HG03066 (cell line): ENCODE data around the gene C6orf15.
A peak's percentile ranks its signal among the peaks of the same experiment; 100 is the strongest.

ENCODE experiments used
- ATAC-seq: cut with Tn5 transposase; IDR thresholded peaks from one replicate; pipeline ENCODE4 v1.9.1; 2021; ENCODE audit warnings: low read depth; ENCODE audit not compliant: unreplicated experiment

Gene C6orf15

DNA sequence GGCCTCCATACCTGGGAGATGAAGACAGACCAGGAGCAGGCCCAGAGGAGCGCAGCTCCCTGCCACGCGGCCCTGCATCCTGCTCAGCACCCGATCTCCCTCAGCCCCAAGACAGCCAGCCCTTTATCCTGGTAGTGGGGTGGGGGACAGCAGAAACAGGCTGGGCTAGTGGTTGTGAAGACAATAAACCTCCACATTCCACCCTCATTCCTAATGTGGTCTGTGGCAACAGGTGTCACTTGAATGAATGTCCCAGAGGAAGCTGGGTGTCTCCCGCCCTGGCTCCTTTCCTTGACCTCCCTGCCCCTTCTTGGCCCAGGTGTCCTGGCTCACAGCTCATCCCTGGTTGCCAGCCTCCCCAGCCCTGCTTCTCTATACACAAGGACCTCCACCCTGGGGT is at the start of gene C6orf15:
TSS of gene C6orf15 (minus strand) at position 98 of the 400 bp plus-strand sequence. CDS start at position 78, 20 bp downstream.
- no peak for ATAC-seq

DNA sequence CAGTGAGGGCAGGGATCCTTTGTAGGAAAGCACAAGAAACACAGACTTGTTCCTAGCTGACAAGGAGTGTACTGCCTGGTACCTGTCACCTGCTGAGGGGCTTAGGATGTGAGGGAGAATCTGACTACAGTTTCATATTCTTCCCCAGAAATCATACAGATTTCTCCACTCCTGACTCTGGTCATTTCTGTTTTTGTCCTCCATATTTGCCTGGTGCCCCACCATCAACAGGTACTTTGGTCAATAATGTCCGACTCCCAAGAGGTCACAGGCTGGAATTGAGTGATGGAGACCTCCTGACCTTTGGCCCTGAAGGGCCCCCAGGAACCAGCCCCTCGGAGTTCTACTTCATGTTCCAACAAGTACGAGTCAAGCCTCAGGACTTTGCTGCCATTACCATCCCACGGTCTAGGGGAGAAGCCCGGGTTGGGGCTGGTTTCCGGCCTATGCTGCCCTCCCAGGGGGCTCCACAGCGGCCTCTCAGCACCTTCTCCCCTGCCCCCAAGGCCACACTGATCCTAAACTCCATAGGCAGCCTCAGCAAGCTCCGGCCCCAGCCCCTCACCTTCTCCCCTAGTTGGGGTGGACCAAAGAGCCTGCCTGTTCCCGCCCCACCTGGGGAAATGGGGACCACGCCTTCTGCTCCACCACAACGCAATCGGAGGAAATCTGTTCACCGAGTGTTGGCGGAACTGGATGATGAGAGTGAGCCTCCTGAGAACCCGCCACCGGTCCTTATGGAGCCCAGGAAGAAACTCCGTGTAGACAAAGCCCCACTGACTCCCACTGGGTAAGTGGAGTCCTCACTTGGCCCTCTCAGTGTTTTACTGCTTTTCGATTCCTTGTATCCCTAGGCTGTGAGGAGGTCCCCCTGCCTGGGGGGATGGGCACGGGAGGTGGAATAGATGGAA is 49.1 kb upstream of the C6orf15 start:
- ATAC-seq: no peak

DNA sequence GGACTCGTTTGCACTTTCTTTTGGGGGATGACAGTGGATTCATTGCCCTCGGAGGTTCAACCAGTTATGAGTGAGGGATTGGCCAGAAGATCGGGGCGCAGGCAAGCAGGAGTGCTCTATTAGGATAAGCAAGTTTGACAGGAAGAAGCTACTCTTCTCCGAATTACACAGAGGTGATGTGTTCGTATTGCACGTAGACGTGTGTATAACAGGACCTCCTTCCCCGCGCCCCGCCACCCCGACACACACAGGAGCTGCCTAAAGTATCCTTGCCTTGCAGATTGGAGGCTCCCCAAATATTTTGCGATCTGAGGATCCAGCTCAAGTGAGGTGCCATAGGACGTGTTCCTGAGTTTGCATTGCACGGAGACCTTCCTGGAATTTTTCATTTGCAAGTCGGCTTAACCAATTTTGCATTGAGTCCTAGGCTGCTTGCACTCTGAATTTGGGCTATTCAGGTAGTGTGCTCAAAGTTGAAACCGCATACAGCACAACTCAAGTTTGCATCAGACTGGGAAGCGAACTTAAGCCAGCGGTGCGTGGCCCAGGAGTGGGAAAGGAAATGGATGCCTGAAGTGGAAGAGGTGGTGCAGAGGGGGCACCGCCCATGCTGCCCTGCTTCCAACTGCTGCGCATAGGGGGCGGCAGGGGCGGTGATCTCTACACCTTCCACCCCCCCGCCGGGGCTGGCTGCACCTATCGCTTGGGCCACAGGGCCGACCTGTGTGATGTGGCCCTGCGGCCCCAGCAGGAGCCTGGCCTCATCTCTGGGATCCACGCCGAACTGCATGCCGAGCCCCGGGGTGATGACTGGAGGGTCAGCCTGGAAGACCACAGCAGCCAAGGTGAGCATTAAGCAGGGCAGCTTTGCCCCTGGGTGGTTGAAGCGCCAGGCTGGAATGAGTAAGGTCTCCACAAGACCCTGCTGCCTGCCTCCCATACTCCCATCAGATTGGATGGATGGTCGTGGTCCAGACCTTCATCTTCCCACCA is 46.8 kb upstream of the C6orf15 start:
- ATAC-seq: no peak

DNA sequence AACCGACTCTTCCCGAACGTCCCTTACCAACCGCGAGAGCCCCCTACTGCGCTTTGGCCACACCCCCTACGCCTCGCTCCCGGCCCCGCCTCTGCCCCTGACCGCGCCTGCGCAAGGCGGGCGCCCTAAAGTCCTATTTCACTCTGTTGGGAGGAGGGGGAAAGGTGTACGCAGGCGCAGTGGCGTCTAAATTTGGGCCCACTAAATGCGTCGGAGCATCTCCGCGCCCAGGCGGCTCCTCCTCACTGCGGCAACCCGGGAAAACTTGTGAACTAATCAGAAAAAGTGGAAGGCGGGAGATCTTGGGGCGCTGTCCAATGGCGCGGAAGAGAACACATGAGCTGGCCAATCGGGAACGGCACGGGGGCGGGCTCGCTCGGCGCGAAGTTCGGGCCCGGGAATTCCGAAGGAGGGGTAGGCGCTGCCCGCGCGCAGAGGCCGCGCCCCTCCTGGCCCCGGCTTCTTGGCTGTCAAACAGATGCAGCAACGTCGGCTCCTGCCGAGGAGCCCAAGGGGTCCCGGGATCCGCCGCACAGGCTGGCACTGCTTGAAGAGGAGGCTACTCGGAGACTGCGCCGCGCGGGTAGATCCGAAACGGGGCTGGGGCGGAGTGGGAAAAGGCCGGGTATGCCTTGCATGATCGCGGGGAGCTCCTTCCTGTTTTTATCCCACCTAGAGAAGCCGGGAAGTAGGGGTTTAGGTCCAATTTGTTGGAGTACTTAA is 45.9 kb upstream of the C6orf15 start, which contains the start of gene TCF19:
TSS of gene TCF19 (plus strand) at position 450 of the 723 bp plus-strand sequence. CDS start 881 bp downstream, outside the sequence.
- ATAC-seq: peak; percentile 91

DNA sequence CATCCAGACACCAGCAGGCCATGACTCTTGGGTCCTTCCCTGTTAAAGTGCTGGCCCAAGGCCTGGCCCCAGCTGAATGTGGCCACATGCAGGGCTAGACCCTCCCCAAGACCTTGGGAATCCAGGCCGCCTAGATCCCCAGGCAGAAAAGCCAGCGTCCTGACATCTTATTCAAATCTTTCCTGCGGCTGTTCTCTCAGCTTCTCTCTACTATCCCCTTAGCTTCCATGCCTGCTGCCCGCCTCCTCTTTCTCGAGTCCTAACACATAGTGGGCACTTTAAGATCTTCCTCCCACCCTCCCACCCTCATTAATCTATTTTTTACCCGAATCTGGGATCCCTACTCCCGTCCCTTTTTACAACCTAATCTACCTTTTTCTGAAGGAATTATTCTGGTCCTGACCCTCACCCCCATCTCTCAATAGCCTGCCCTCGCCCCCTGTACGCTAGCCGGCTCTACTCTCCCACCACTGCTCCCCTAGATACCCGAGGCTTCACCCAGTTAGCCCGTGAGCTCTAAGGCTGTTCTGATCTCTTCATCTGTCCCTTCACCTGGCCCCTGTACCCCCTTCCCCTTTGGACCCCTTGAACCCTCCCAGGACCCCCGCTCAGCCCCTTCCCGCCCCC is 45.3 kb upstream of the C6orf15 start, which contains the start of gene CCHCR1:
TSS of gene CCHCR1 (minus strand) at position 290 of the 627 bp plus-strand sequence. CDS start at position 88, 202 bp downstream.
- ATAC-seq: peak; percentile 10

DNA sequence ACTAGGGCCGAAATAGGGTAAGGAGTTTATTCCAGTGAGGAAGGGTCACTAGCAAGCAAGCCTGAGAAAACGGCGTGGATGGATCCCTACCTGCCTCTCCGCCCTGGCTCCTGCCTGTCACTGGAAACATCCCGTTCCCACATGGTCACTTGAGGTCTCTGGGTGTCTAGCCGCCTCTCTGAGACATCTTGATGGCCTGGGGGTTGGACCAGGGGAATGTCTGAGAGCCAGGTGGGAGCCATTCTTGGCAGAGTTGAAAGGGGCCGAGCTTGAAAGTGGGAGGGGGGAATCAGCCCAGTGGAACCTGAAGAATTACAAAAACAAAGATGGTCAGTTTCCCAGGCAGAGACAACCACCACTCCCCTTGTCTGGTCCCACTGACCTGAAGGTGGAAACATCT is 44.3 kb upstream of the C6orf15 start:
- ATAC-seq: no peak

DNA sequence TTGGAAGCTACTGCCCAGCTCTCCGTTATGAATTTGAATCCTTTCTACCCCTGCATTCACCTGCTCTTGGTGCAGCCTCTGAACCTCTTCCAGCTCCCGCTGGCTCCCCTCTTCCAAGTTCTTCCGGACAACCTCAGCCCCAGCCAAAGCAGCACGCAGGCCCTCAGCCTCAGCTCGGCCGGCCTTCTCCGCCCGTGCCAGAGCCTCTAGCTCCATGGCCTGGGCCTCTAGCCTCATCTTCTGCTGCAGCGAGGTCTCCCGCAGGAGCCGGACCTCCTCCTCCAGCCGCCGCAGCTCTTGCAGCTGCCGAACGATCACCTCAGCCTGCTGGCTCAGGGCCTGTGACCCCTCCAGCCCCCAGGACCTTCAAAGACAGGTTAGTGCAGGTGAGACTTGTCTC is 42.1 kb upstream of the C6orf15 start:
- no peak for ATAC-seq

DNA sequence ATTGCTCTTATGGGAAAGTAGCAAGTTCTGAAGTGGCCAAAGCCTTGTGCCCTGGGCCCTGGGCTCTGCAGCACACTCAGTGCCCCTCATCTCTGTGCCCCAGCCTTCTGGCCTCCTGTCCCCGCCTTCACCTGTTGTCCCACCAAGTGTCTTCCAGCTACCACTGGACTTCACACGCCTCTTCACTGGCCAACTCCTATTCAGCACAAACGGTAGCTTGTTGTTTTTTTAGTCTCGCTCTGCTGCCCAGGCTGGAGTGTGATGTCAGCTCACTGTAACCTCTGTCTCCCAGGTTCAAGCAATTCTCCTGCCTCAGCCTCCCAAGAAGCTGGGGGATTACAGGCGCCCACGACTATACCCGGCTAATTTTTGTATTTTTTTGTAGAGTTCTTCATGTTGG is 40.4 kb upstream of the C6orf15 start:
- ATAC-seq: no peak

DNA sequence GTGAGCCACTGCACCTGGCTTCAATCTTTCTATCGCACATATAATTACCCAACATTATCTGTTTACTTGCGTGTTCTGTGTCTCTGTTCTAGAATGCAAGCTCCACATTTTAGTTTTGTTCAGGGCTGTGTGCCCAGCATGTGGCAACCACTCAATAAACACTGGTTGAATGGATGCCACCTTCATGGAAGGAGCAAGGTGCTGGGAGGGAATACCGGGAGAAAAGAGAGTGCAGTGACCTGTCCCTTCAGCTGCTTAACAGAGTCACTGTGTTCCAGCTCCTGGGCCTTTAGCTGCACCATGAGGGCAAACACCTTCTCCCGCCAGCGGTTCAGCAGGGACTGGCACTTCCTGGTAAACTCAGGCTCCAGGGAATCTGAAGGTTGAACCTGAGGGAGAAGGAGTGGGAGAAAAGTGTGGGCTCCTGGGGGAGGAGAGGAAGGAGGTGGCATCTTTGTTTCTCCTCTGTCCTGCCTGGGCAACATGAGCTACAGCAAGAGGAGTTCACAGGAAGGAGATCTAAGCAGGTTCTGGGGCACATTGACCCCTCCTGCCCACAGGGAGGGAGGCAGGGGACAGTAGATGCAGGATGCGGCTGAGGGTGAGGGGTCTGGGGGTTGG is 37.6 kb upstream of the C6orf15 start:
- ATAC-seq: no peak

DNA sequence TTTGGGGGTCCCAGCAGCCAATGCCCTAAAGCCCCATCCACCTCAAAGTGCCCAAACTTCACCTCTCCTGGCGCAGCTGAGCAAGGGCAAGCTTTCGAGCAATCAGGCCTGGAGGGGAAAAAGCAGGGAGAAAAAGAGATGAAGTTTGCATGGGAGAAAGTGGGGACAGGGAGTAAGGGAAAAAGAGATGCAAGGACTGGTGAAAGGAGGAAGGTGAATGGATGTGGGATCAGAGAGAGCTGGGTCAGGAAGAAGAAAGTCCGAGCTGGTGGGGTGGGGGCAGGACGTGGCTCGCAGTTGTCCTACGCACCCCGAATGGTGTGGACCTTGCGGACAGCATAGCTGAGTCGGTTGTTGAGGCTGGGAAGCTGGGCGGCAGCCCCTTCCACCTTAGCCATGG is 33.0 kb upstream of the C6orf15 start:
- ATAC-seq: no peak

DNA sequence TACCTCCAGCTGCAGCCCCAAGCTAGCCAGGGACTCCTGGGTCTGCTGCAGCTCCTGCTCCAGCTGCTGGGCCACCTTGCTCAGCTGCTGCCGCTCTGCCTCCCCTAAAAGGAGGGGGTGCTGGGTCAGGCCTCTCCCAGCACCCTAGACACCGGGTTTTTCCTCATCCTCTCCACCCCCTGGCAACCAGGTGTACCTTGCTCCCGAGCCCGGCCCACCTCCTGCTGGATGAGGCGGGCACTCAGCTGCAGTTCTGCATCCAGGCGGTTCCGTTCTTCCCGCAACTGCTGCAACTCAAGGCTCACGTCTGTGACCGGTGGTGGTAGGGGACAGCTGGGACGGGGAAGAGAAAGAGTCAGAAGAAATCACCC is 32.6 kb upstream of the C6orf15 start:
- ATAC-seq: no peak

DNA sequence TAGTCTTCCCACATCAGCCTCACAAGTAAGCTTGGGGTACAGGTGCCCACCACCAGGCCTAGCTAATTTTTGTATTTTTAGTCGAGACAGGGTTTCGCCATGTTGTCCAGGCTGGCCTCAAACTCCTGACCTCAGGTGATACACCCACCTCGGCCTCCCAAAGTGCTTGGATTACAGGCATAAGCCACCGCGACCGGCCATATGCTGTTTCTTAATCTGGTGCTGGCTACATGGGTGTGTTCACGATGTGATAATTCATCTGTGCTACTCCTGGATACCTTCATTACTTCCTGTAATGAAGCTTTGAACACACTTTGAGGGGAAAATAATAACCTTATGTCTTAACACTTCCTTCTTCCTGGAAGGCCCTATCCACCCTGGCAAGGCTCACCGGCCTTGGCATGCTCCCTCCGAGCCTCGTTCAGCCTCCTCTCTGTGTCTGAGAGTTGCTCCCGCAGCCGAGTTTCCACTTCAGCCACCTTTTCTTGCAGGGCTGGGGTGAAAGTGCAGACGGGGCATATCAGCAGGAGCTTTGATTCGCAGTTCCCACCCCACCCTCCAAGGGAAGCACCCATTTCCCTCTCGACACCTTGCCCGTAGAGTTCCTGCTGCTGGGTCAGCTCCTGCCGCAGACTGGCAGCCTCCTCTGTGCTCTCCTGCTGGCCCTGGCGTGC is 32.1 kb upstream of the C6orf15 start:
- no peak for ATAC-seq

DNA sequence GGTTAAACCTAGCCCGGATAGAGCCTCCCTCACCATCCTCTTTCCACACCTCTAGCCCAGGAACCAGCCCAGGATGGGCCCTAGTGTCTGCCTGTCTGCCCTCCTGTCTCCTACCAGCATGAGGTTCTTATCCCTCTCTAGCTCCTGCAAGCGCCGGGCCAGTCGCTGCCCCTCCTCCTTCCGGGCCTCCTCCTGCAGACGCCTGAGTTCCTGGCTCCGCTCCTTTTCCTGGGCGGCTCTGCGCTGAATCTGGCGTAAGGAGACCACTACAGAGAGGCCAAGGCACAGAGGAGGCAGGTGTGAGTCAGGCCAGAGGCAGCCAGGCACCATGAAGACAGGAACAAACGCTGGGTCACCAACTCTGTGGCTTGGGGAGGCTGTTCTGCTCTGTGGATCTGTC is 30.8 kb upstream of the C6orf15 start:
- no peak for ATAC-seq

DNA sequence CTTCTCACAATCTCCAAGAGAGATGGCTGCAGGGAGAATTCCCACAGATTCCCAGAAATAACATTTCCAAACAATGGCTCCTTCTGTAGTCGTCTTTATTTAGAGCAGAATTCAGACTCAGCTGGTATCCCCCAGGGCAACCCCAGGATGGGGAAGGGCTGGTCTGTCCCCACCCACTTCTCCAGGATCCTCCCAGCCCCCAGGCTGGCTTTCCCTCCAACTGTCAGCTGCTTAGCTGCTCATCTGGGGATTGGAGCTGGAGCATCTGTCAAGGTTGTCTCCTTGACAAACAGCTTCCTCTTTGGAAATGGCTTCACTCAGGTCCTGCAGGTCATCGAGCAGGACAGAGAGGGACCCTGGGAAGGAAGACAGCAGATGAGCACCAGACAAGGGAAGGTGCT is 30.0 kb upstream of the C6orf15 start:
- no peak for ATAC-seq

DNA sequence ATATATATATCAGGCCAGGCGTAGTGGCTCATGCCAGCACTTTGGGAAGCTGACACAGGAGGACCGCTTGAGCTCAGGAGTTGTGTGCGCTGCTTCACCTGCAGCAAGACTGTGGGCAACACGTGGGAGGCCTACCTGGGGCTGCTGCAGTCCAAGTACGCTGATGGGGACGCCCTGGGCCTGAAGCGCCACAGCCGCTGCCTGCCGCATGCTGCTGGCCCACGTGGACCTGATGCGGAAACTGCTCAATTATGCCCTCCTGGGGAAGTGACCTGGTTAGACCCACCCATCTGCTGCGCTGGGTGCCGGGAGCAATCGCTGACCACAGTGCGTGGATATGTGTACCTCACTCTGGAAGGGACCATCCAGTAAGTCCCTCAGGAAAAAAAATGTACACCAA is 28.3 kb upstream of the C6orf15 start:
- ATAC-seq: no peak

DNA sequence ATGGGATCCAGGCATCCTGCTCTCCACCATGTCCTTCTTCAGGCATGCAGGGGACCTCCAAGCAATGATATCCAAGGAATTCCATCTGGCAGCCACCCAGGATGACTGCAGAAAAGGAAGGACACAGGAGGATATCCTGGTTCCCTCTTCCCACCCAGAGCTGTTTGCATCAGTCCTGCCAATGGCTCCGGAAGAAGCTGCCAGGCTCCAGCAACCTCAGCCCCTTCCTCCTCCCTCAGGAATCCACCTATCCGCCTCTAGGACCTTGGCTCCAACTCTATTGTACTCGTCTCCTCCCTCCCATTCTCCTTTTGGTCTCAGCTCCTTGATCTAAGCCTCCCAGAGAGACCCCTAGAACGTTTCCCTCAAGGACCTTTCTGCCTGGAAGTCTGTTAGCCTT is 27.2 kb upstream of the C6orf15 start:
- ATAC-seq: no peak

DNA sequence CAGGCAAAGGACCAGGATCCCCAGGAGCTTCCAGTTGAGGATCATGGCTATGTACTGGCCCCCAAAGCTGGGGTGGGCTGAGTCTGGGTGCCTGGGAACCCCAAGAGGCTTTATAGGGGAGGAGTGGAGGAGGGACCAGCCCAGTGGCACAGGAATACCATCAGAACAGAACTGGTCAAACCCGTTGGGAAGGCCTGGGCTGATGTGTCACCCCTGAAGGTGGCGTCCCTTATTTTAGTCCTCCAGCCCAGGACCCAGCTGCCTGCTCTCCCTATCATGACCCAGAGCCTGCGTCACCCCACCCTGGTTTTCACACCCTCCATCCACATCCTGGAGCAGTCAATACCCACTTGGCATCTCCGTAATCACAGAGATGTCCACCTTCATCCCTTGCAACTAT is 26.6 kb upstream of the C6orf15 start, which contains the start of gene PSORS1C2:
TSS of gene PSORS1C2 (minus strand) at position 85 of the 400 bp plus-strand sequence. CDS start at position 45, 40 bp downstream.
- no peak for ATAC-seq

DNA sequence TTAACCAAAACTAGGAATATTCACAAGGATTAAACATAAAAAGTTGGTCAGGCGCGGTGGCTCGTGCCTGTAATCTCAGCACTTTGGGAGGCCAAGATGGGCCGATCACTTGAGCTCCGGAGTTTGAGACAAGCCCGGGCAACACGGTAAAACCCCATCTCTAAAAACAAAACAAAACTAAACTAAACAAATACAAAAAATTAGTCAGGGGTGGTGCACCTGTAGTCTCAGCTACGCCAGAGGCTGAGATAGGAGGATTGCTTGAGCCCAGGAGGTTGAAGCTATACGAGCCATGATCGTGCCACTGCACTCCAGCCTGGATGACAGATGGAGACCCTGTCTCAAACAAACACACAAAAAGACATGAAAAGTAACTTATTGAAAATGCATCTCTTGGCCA is 23.3 kb upstream of the C6orf15 start:
- no peak for ATAC-seq

DNA sequence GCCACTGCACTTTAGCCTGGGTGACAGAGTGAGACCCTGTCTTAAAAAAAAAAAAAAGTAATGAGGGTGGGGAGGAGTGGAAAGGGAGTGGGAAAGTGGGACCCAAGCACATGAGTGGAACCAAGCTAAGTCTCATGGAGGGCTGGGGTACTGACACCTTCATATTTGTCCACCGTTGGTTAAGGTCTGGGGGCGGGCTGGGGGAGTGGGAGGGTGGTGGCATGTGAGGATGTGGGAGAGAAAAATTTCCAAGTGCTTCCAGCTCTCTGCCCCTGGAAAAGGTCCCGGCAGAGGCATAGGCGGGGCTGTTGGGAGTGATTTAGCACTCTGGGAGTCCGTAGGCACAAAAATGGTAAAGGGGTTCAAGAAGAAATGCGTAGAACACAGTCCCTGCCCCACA is 20.4 kb upstream of the C6orf15 start:
- ATAC-seq: no peak
